CD14-positive monocyte (primary cell): Measurements from ENCODE around the gene CELA3B. TPM values are rescaled to one million over a fixed set of nuclear protein-coding genes. Genes with fewer than 3 reads are reported as not detected.
"Not testable (repeated sequence)": the region's sequence is repeated elsewhere in the genome, so short reads cannot be mapped to it uniquely, and the experiment has no call there.

ENCODE experiments used
- DNase-seq, 3 donors: peaks; one replicate each; pipeline ENCODE4 v3.0.0-alpha.2; 2011 to 2022
- H2AFZ ChIP-seq: 2 replicates; pipeline ENCODE4 v1.6.0; 2012; ENCODE audit warnings: mild to moderate bottlenecking, low read depth, low read length, inconsistent platforms; ENCODE audit not compliant: insufficient read depth, poor library complexity, severe bottlenecking
- H3K27ac ChIP-seq, 2 donors: 1 replicate in 1 of 2; 2 replicates in 1 of 2; pipeline ENCODE4 v1.5.1; 2012 to 2013; ENCODE audit warnings: low read length in 2 of 2, control low read depth in 1 of 2, inconsistent platforms in 1 of 2, low read depth in 1 of 2, mild to moderate bottlenecking in 1 of 2
- H3K27me3 ChIP-seq, 2 donors: one replicate each; pipeline versions ENCODE4 v1.6.0 to v1.6.1; 2011 to 2013; ENCODE audit warnings: low read length in 2 of 2; ENCODE audit not compliant: control insufficient read depth in 2 of 2, insufficient read depth in 2 of 2
- H3K36me3 ChIP-seq, 2 donors: replicated peaks in 1 of 2; 1 replicate in 1 of 2; 2 replicates in 1 of 2; pipeline versions ENCODE4 v1.5.1 to v1.6.1; 2012 to 2013; ENCODE audit warnings: low read length in 2 of 2, control low read depth in 1 of 2, inconsistent platforms in 1 of 2, mild to moderate bottlenecking in 1 of 2; ENCODE audit not compliant: insufficient read depth in 2 of 2, control insufficient read depth in 1 of 2
- H3K4me1 ChIP-seq, 2 donors: 1 replicate in 1 of 2; 2 replicates in 1 of 2; pipeline versions ENCODE4 v1.5.1 to v1.6.1; 2012 to 2013; ENCODE audit warnings: low read length in 2 of 2, control low read depth in 1 of 2, inconsistent platforms in 1 of 2, mild to moderate bottlenecking in 1 of 2, moderate library complexity in 1 of 2; ENCODE audit not compliant: insufficient read depth in 2 of 2, control insufficient read depth in 1 of 2
- H3K4me2 ChIP-seq: replicated peaks from 2 replicates; pipeline ENCODE3; 2012; ENCODE audit warnings: low read length, moderate library complexity, mild to moderate bottlenecking; ENCODE audit not compliant: poor library complexity, severe bottlenecking; ENCODE audit errors: extremely low read depth
- H3K4me3 ChIP-seq, 3 experiments: fragments of 200-600 bp in 1 of 3; sonication (generic) in 1 of 3; replicated peaks in 1 of 3; 1 replicate in 2 of 3; 2 replicates in 1 of 3; pipeline ENCODE4 v1.5.1; 2011 to 2013; ENCODE audit warnings: low read length in 3 of 3, mild to moderate bottlenecking in 3 of 3, control low read depth in 2 of 3, low read depth in 2 of 3, inconsistent platforms in 1 of 3, moderate library complexity in 1 of 3
- H3K79me2 ChIP-seq: 2 replicates; pipeline ENCODE4 v1.6.0; 2012; ENCODE audit warnings: mild to moderate bottlenecking, control low read depth, inconsistent platforms, low read length, moderate library complexity; ENCODE audit not compliant: insufficient read depth
- H3K9ac ChIP-seq: 2 replicates; pipeline ENCODE4 v1.6.0; 2017; ENCODE audit warnings: low read length, mild to moderate bottlenecking; ENCODE audit not compliant: insufficient read depth, poor library complexity, severe bottlenecking
- H3K9me3 ChIP-seq, 2 donors: replicated peaks in 1 of 2; 1 replicate in 1 of 2; 2 replicates in 1 of 2; pipeline versions ENCODE4 v1.5.1 to v1.6.1; 2012 to 2013; ENCODE audit warnings: low read length in 2 of 2, control low read depth in 1 of 2; ENCODE audit not compliant: control insufficient read depth in 1 of 2, insufficient read depth in 1 of 2
- H4K20me1 ChIP-seq: 2 replicates; pipeline ENCODE4 v1.6.0; 2012; ENCODE audit warnings: mild to moderate bottlenecking, low read length, control low read depth, moderate library complexity; ENCODE audit not compliant: insufficient read depth
- H3K27ac Mint-ChIP-seq, 7 donors: one replicate each; pipeline ENCODE4 v1.8.0; 2020; ENCODE audit warnings: mild to moderate bottlenecking in 7 of 7, mixed read lengths in 7 of 7, moderate library complexity in 6 of 7, inconsistent platforms in 2 of 7
- H3K27me3 Mint-ChIP-seq, 3 donors: one replicate each; pipeline ENCODE4 v1.8.0; 2021 to 2022; ENCODE audit warnings: low read depth in 3 of 3, mild to moderate bottlenecking in 3 of 3, mixed read lengths in 3 of 3, moderate library complexity in 3 of 3, inconsistent platforms in 1 of 3
- H3K36me3 Mint-ChIP-seq, 2 donors: one replicate each; pipeline ENCODE4 v1.8.0; 2020; ENCODE audit warnings: mixed read lengths in 2 of 2, inconsistent platforms in 1 of 2, mild to moderate bottlenecking in 1 of 2
- H3K4me1 Mint-ChIP-seq: one replicate; pipeline ENCODE4 v1.8.0; 2020; ENCODE audit warnings: mild to moderate bottlenecking, mixed read lengths
- H3K4me3 Mint-ChIP-seq, 2 donors: one replicate each; pipeline ENCODE4 v1.8.0; 2020; ENCODE audit warnings: mild to moderate bottlenecking in 2 of 2, mixed read lengths in 2 of 2, moderate library complexity in 1 of 2
- H3K9me3 Mint-ChIP-seq, 7 donors: one replicate each; pipeline ENCODE4 v1.8.0; 2020 to 2022; ENCODE audit warnings: mixed read lengths in 7 of 7, mild to moderate bottlenecking in 6 of 7, moderate library complexity in 6 of 7, inconsistent platforms in 2 of 7
- WGBS: methylation state at CpG from one replicate; pipeline ENCODE4 v1.1.5; 2013; ENCODE audit warnings: missing lambda C conversion rate; ENCODE audit not compliant: insufficient coverage; 5-methylcytosine and 5-hydroxymethylcytosine counted together
- intact Hi-C, 2 donors: fragments of 100-400 bp; cut with micrococcal nuclease; formaldehyde crosslinking; loops; one replicate each; pipeline versions ENCODE4 v1.15.0 to v1.15.1; 2023
- polyA plus RNA-seq, 3 donors: library from polyadenylated mRNA; depleted of rRNA in 1 of 3; unstranded in 2 of 3; stranded (reverse) in 1 of 3; fragments of 300-500 nt in 2 of 3; fragments of >200 nt in 1 of 3; fragmentation: Illumina TruSeq in 2 of 3; gene quantifications; 1 replicate in 2 of 3; 2 replicates in 1 of 3; pipeline ENCODE4 v1.2.3, GENCODE V29; 2012 to 2021

CELA3B gene
- polyA plus RNA-seq, 3 donors, result not detected

DNA sequence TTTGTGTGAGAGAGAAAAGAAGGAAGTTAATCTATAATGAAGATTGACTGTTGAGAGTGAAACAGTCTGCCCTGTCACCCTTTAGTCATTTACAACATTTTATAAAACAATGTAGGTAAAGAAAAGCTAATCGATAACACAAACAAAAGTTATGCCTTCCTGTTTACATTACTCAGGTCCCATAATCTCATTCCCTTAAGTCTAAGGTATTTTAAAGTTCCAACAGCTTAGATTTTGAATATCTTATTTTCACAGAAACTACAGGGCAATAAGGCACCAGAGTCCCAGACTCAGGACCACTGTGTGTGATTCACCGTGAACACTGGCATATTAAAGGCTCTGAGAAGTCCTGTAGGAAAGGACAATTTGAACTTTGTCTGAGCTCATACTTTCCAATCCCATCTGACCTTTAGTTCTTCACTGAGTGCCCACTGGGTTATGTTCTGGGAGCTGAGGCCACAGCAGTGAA lies 3.8 kb upstream of the CELA3B start:
- H3K36me3 ChIP-seq, H3K36me3 Mint-ChIP-seq, H3K4me3 ChIP-seq, H3K27me3 Mint-ChIP-seq, intact Hi-C loops, H3K9ac ChIP-seq, H3K27ac Mint-ChIP-seq, H3K9me3 Mint-ChIP-seq, H3K4me1 ChIP-seq, H3K27ac ChIP-seq, H3K4me1 Mint-ChIP-seq, DNase-seq, H3K27me3 ChIP-seq, H3K4me3 Mint-ChIP-seq, H3K79me2 ChIP-seq, H4K20me1 ChIP-seq, H3K4me2 ChIP-seq, H2AFZ ChIP-seq, H3K9me3 ChIP-seq: not testable (repeated sequence)
- WGBS, result no CpG with 5 or more reads among the region's 2 CpGs

DNA sequence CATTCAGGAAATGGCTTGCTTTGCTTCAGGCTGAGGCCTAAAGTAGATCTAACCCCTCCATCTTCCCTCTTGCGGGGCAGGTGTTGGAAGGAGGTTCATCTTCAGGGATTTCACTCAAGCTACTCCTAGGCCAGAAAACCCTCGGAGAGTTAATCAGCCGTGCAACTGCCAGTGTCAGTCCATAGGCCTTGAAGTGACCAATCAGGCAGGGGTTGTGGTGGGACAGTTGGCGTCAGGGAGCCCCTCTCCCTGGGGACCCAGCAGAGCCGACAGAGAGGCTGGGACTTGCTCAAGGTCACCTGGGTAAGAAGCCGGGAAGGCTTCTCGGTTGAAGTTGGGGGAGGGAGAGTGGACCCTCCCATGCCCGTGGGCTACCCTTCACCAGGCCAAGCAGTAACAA lies 2.9 kb upstream of the CELA3B start:
- H3K36me3 Mint-ChIP-seq, H3K4me3 ChIP-seq, H3K27ac ChIP-seq, DNase-seq, H2AFZ ChIP-seq, intact Hi-C loops, H3K4me2 ChIP-seq, H3K27me3 Mint-ChIP-seq, H3K36me3 ChIP-seq, H3K27ac Mint-ChIP-seq, H3K4me1 ChIP-seq, H3K9me3 ChIP-seq, H3K79me2 ChIP-seq, H3K4me3 Mint-ChIP-seq, H3K9ac ChIP-seq, H3K9me3 Mint-ChIP-seq, H4K20me1 ChIP-seq, H3K27me3 ChIP-seq, H3K4me1 Mint-ChIP-seq: not testable (repeated sequence)
- no CpG with 5 or more reads among the region's 8 CpGs for WGBS

DNA sequence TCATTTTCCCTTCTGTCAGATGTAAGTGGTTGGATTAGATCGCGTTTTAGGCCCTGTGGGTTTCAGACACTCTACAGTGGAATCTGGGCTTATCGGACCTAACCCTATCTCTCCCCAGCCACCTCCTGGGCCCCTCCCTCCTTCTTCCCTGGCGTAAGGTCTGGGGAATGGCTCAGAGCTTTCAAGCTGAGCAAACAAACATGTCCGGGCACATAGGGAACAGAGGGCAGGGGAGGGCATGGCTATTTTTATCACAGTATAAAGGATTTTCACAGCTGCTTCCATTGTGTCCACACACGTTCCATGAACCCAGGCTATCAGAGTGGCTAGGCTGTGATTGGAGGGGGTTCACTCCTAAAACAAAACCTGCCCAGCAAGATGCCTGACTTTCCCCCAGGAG lies 2.1 kb upstream of the CELA3B start:
- H3K4me1 Mint-ChIP-seq, H3K9me3 Mint-ChIP-seq, H2AFZ ChIP-seq, DNase-seq, H3K9ac ChIP-seq, H3K36me3 ChIP-seq, H3K27ac ChIP-seq, H3K4me2 ChIP-seq, H3K27me3 ChIP-seq, H3K27me3 Mint-ChIP-seq, H3K36me3 Mint-ChIP-seq, H4K20me1 ChIP-seq, intact Hi-C loops, H3K4me3 Mint-ChIP-seq, H3K4me3 ChIP-seq, H3K27ac Mint-ChIP-seq, H3K79me2 ChIP-seq, H3K9me3 ChIP-seq, H3K4me1 ChIP-seq: not testable (repeated sequence)
- WGBS, result no CpG with 5 or more reads among the region's 6 CpGs

DNA sequence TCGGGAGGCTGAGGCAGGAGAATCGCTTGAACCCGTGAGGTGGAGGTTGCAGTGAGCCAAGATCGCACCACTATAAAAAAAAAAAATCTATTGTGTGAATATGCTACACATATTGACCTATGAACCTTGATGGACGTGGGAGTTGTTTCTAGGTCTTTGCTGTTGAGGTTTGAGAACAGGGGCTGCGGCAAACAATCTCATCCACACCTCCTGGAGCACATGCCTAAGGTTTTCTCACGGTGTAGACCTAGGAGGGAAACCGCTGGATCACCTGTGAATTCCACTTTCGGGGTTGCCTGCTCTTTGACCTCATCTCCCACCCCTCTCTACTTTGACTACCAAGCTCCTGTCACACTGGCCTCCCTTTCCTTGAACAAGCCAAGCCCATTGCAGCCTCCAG lies 1.5 kb upstream of the CELA3B start:
- H3K9me3 Mint-ChIP-seq, H3K4me1 Mint-ChIP-seq, intact Hi-C loops, DNase-seq, H3K36me3 ChIP-seq, H3K27ac Mint-ChIP-seq, H3K4me1 ChIP-seq, H2AFZ ChIP-seq, H3K9me3 ChIP-seq, H3K79me2 ChIP-seq, H3K9ac ChIP-seq, H3K4me3 Mint-ChIP-seq, H3K27me3 Mint-ChIP-seq, H3K4me3 ChIP-seq, H4K20me1 ChIP-seq, H3K27ac ChIP-seq, H3K4me2 ChIP-seq, H3K27me3 ChIP-seq, H3K36me3 Mint-ChIP-seq: not testable (repeated sequence)
- 92% methylated on average over 3 of the region's 9 CpGs for WGBS
